GM19324 (cell line): ENCODE results near the gene ORM1.

Experiments used
- ATAC-seq: cut with Tn5 transposase; IDR thresholded peaks from one replicate; pipeline ENCODE4 v1.9.1; 2021; ENCODE audit warnings: mild to moderate bottlenecking, moderate library complexity; ENCODE audit not compliant: unreplicated experiment, low FRiP score

Gene ORM1

DNA sequence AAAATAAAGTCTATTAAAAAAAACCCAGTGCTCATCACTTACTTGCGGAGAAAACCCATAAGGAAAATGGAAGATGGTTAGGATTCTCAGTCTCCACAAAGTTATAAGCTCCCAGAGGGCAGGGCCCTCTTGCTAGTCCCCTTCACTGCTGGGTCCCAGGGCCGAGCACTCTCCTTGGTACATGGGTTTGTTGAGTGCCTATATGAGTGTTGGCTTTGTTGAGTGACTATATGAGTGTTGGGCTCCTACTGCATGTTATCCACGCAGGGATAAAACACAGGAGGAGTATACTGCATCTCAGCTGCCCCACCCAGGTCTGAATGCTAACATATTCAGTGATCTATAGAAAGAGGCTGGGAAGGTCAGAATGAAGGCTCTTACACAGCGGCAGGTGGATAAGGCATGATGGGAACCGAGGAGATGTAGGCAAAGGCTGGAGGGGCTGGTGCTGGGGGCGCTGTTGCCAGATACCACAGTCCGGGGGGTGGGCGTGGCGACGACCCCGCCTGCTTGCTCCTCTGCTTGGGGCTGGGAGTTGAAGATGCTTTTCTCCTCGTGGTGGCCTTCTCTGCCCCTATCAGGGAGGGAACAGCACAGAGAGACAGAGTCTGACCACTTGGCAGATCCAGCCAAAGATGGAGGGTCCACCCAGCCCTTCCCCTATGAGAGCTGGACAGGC, 18.4 kb downstream of the ORM1 start:
- ATAC-seq: no peak

GRCh38 chr9:114341991-114342390, 19.1 kb downstream of the ORM1 start:
- no peak for ATAC-seq

DNA sequence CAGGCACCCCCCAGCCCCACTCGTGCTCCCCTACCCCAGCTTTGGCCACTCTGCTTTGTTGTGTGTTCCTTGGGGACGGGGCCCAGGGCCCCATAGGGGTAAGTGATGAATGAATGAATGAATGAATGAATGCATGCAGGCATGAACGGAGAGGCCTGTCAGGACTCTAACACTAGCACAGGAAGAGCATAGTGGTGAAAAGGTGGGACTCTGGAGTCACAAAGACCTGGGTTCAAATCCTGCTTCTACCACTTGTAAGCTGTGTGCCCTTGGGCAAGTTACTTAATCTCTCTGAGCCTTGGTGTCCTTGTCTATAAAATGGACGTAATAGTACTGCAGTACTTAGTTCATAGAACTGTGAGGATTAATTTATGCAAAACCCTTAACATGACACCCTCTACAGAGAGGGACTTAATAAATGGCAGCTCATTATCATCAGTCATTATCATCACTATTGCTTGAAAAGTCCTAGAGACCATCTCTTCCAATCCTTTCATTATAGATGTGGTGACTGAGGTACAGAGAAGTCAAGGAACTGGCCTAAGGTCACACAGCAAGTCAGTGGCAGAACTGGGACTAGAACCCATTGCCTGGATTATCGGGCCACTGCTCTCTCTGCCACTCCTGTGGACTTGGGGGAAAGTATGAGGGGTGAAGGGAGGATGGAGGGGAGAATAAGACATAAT, 20.0 kb downstream of the ORM1 start:
- ATAC-seq: no peak

GRCh38 chr9:114343471-114344187, 20.7 kb downstream of the ORM1 start:
- no peak for ATAC-seq

GRCh38 chr9:114344188-114344566, 21.3 kb downstream of the ORM1 start:
- ATAC-seq: no peak

DNA sequence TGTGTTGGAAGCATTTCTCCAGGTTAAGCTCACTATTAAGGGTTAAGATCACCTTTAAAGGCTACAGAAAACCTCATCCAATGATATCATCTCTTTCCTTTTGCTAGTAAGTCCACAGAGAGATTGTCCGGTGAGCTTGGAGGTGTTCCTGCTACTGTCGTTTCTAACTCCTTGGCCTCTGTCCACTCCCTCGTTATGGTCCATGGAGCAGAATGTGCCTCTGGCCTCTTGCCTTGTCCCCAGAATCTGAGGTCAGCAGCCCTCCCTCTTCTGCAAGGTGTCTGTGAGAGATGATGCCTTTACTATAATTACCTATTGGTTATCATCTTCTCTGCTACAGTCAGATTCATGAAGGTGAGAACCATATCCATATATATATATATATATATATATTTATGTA, 21.8 kb downstream of the ORM1 start:
- no peak for ATAC-seq

GRCh38 chr9:114345493-114346065, 22.7 kb downstream of the ORM1 start:
- no peak for ATAC-seq

DNA sequence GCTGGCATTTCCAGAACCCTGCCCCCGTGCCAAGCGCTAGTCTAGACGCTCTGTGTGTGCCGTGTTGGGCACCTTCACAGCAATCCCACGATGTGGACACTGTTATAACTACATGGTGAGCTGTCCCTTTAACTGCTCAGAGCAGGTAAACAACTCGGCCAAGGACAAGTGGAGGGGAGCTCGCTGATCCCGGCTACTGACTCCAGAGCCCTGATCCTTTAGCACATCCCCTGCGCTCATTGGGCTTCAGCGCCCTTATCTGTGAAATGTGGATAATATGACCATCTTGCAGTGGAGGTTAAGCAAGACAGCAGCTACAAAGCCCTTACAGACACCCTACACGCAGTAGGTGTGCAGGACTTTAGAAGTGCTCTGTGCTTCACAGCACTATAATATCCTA, 23.2 kb downstream of the ORM1 start:
- ATAC-seq: no peak

- no peak for ATAC-seq
Observed at GRCh38 chr9:114347675-114348074, 24.8 kb downstream of the ORM1 start.

DNA sequence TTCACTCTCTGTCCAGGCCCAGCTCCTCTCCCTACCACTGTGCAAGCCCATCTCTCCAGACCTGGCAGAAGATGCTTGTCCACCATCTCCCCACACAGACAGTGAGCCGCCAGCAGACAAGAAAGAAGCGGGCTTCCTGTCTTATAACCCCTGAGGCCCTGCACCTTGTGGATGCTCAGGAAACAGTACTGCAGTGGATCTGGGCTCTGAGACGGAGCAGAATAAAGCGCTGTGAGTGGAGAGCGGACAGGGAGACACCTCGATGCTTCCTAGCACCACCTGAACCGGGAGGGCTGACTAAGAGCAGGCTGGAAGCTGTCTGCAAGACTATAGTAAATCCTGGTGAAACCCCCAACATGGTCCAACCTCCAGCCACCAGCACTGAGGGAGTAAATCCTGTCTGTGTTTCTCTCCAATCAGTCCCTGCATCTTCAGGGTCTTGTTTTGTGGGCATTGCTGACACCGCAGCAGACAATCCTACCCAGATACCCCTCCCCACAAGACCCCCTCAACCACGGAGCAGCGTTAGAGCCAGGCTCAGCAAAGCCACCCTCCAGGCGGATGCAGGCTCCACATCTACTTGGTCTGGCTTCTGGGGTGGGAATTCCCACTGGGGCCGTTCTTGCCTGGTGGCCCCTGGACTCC, 25.5 kb downstream of the ORM1 start:
- no peak for ATAC-seq

GRCh38 chr9:114348906-114349482, 26.1 kb downstream of the ORM1 start:
- peak; percentile 73 for ATAC-seq

DNA sequence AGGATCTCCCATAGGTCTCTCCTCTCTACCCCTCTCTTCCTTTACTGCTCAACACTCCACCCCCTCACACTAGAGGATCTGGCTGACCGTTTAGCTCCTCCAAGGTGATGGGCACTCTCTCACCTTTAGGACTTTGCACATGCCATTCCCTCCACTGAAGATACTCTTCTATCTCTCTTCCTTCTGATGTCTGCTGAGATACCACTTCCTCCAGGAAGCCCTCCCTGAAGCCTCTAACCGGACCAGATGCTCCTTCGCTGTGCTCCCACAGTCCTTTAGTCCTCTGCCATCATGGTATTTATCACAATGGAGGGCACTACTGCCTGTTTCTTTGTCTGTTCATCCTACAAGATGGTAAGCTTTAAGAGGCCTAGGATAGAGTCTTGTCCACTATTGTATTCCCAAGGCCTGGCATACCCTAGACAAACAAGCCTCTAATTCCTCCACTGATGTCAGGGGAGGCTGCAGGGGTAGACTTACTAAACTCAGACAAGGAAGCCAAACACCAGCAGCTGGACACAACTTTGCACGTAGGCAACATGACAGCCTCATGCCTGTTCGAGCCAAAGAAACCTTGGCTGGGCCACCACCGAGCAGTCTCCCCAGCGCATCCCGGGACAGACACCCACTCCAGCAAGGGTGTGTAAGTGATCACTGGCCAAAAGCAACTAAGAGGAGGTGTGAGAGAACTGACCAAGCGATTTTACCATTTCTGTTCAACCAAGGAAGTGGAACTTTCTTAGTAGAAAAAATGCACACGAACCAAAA, 27.0 kb downstream of the ORM1 start:
- ATAC-seq: no peak

DNA sequence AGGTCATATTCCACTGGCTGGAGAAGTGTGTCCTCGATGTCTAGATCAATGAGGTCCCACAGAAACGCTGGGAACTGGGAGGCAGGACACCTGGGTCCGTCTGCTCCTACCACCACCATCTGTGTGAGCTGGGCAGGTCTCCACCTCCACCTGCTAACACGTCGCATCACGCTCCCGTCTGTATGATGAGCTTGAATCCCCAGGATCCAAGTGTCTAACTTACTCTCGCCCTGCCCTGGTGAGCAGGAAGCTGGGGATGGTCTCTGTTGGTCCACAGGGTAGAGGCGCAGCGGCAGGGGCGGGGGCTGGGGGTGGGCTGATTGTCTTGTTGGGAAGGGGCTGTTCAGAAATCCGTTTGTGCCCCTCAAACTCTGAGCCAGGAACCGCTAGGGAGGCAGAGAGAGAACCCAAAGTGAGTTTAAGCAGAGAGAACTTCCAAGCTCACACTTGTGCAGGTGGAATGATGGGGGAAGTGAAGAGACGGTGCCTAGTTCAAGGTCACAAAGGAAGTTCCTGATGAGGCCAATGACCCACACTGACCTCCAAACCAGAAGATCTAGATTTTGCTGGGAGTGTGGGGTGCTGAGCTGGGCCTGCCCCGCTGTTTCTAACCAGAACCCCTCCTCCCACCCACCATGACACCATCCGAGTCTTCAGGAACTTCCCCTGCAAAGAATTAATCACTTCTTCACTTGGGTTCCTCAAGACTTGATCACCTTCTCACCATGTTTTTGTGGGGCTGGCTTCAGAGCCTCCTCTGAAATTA, 27.9 kb downstream of the ORM1 start:
- ATAC-seq: no peak

GRCh38 chr9:114351932-114352331, 29.0 kb downstream of the ORM1 start:
- ATAC-seq: no peak

GRCh38 chr9:114355821-114356220, 32.9 kb downstream of the ORM1 start:
- no peak for ATAC-seq

DNA sequence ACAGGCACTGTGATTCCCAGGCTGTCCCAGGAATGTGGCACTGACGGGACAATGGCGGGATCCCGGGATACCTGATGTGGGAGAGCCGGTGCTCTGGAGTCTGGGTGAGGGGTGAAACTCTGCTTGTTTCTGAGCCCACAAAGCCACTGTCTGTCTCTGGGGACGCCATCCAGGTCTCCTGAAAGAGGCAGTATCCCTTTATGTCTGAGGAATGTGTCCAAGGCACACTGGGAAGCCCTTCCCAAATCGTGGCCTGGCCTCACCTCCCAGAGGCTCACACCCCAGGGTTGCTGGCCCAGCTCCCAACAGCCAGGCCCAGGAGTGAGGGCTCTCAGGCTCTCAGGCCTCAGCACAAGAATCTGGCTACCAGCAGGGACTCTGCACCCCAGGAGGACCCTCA, 33.9 kb downstream of the ORM1 start:
- ATAC-seq: no peak

DNA sequence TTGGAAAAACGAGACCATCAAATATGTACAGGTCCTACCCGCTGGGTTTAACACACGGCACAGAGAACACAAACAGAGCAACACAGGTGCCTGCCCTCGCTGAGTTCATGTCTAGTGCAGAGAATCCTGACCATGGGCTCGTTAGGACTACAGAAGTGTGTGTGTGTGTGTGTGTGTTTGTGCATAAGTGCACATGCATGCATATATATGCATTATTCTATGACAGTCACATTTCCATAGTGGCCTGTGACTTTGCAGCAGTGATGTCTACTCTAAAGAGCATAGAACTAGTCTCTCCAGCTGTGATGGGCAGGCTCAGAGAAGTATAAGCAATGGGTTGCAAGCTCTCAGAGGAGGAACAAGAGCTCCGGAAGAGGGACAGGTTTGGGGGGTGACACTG, 34.5 kb downstream of the ORM1 start:
- no peak for ATAC-seq

- no peak for ATAC-seq
Observed at GRCh38 chr9:114357911-114358328, 35.0 kb downstream of the ORM1 start.

DNA sequence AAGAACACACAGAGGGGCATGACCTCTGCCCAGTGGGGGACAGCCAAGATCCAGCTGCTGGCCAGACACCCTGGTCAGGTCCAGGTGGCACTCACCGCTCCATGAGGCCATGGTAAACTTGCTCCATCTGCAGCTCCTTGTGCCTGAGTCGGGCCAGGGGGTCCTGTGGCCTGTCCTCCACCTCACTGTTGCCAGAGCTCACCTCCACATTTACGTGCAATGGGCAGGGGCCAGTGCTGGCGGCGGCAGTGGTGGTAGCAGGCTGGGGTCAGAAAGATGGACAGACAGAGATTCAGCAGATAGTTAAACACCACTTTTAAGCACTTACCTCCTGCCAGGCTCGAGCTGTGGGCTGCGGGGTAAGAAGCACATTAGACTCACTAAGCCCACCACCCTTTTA, 36.9 kb downstream of the ORM1 start:
- ATAC-seq: no peak
